GM18858 (cell line): ENCODE results near the gene ANKRD13A.
"Not testable (repeated sequence)": the region's sequence is repeated elsewhere in the genome, so short reads cannot be mapped to it uniquely, and the experiment has no call there.

ENCODE experiments used
- ATAC-seq: cut with Tn5 transposase; IDR thresholded peaks from one replicate; pipeline ENCODE4 v1.9.1; 2021; ENCODE audit not compliant: unreplicated experiment

The ANKRD13A gene

GRCh38 chr12:109983432-109984142, 15.6 kb upstream of the ANKRD13A start:
- ATAC-seq, result no peak

DNA sequence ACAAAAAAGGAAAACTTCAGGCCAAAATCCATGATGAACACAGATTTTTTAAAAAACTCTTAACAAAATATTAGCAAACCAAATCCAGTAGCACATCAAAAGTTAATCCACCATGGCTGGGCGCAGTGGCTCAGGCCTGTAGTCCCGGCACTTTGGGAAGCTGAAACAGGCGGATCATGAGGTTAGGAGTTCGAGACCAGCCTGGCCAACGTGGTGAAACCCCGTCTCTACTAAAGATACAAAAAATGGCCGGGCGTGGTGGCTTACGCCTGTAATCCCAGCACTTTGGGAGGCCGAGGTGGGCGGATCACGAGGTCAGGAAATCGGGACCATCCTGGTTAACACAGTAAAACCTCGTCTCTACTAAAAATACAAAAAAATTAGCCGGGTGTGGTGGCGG, 13.0 kb upstream of the ANKRD13A start:
- ATAC-seq, result not testable (repeated sequence)

DNA sequence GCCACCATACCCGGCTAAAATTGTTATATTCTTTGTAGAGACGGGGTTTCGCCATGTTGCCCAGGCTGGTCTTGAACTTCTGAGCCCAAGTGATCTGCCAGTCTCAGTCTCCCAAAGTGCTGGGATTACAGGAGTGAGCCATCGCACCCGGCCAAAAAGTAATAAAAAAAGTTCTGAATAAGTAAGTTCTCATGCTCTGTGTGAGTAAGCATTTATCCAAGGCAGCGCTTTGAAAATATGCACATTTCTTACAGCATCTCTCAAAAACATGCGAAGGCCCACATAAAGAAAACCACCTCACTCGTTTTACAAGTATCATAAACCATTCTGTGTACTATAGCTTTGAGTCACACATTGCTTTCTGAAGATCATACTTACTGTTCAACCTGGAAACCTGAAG, 11.6 kb upstream of the ANKRD13A start:
- no peak for ATAC-seq

GRCh38 chr12:109988274-109988673, 11.0 kb upstream of the ANKRD13A start:
- ATAC-seq, result no peak

DNA sequence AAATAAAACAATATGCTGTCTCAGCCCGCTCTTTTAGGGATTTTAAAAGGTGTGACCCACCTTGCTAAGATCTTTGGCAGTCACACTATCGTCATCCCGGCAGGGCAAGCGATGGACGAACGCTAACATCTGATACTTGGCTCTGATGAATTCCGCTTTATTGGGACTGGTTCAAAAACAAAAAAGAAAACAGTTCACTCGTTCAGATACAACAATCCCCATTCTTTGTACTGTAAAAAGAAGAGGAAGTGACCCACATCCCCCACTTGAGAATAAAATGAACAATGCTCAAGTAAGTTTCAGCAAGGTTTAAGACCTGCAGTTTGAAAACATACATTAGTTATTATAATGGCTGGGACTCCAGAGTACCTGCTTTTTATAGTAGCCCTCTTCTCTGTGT, 10.3 kb upstream of the ANKRD13A start:
- ATAC-seq, result no peak

DNA sequence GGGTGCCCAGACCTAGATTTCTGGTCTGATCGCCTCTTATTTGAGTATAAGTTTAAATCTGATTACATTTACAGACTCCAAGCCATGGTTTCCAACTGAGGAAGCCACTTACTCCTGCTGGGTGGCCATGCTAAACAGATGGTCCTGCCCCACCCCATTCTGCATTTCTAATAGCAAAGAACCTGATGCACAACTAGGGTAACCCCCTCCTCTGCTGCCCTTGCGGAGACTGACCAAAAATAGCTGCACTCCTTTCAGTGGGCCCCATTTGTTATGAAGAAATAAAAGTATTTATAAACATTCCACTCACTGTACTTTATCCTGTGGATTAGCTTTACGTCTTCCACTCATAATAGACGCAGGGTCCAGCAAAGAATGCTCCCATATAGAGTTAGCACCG, 9.8 kb upstream of the ANKRD13A start:
- ATAC-seq, result no peak

GRCh38 chr12:109991586-109991985, 7.6 kb upstream of the ANKRD13A start:
- no peak for ATAC-seq

DNA sequence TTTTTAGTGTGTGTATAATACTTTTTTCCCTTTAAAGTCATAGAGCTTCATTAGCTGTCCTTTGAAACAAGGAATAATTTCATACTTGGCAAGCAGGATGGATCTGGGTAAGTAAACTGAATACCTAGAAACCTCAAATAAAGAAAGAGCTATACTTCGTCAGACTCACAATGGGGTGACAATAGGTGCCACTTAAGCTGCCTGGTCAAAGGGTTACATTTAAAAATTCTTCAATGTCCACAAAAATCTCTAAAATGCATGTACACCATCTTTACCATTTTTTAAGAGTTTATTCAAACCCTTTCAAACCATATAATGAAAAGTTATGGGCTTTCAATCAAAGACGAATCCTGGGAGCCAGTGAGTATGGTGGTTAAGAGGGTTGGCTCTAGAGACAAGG, 6.1 kb upstream of the ANKRD13A start:
- ATAC-seq, result no peak

DNA sequence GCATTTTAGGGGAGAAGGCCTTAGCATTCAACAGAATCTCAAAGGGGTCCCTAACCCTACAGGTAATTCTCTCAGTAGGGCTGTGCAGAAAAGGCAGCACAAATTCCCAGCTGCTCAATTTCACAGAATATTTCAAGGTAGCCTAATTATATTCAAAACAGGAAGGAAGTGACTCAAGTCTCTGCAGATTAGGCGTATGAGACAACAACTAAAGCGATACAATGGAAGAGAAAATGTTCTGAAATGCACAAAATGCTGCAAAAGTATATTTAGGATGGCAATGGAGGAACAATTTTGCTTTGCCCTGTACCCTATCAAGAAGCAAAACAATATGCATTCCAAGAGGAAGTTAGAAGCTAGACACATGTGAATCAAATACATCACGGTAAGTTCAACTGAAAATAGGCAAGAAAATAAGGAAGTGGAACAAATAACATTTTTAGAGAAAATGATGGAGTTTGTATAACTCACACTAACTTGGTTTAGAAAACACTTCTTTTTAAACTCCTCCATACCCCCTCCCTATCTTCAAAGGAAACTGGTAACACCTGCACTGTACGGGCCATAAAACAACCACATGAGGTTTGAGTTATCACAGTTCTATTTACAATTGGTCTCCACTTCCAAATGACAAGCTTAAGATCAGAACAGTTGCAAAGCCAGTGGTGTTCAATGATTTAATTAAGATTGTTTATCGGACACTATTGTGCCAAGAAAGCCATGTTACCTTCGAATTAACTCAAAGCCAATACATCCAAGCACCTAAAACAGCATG, 4.6 kb upstream of the ANKRD13A start:
- ATAC-seq, result no peak

DNA sequence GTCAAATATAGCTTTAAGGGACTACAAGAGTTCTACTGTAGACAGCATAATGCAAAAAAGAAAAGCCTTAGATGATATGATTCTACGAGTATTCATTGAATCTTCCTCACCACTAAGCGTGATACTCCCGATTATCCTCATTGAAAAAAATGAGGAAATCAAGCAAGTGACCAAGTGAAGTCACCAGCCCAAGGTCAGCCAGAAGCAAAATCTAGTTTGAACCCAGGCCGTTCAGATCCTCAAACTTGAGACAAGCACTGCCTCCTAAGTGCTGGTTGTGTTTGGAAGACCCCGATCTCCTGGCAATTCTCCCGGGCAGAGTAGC, 3.9 kb upstream of the ANKRD13A start:
- ATAC-seq, result no peak

GRCh38 chr12:109995686-109996482, 3.3 kb upstream of the ANKRD13A start, which contains the start of gene GIT2:
GIT2 (minus strand) TSS chr12:109996368; CDS start chr12:109996224, 144 bp downstream.
- peak; percentile 58 for ATAC-seq

- no peak for ATAC-seq
Observed at GRCh38 chr12:109996483-109996853, 2.8 kb upstream of the ANKRD13A start.

DNA sequence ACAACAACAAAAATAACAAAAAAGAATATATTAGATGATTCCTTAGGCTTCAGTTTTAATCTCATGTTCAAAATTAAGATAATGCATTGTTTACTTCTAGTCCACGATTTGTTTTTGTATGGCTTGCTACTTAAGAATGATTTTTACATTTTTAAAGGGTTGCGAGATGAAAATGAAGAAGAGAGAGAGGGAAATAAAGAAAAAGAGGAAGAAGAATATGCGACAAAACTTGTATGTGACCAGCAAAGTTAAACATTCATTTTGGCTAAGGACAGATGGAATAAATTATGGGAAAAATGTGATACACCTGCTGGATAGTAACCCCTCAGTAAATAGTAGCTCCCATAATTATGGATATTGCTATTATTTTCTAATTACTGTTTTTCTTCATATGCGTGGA, 1.8 kb upstream of the ANKRD13A start:
- ATAC-seq, result no peak

GRCh38 chr12:109998241-109998903, 858 bp upstream of the ANKRD13A start:
- ATAC-seq, result no peak

DNA sequence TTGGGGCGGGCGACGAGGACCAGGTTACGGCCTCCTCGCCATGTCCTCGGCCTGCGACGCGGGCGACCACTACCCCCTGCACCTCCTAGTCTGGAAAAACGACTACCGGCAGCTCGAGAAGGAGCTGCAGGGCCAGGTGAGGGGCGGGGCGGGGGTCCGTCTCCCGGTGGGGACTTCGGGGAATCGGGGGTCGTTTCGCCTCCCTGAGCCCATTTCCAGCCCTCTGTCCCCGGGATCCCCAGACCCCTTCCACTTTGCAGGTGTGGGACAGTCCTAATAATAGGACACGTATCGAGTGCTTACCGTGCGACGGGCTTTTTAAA, 380 bp downstream of the ANKRD13A start:
- no peak for ATAC-seq

GRCh38 chr12:109999983-110000505, 814 bp downstream of the ANKRD13A start:
- ATAC-seq, result no peak

GRCh38 chr12:110001596-110001995, 2.4 kb downstream of the ANKRD13A start:
- ATAC-seq, result no peak

DNA sequence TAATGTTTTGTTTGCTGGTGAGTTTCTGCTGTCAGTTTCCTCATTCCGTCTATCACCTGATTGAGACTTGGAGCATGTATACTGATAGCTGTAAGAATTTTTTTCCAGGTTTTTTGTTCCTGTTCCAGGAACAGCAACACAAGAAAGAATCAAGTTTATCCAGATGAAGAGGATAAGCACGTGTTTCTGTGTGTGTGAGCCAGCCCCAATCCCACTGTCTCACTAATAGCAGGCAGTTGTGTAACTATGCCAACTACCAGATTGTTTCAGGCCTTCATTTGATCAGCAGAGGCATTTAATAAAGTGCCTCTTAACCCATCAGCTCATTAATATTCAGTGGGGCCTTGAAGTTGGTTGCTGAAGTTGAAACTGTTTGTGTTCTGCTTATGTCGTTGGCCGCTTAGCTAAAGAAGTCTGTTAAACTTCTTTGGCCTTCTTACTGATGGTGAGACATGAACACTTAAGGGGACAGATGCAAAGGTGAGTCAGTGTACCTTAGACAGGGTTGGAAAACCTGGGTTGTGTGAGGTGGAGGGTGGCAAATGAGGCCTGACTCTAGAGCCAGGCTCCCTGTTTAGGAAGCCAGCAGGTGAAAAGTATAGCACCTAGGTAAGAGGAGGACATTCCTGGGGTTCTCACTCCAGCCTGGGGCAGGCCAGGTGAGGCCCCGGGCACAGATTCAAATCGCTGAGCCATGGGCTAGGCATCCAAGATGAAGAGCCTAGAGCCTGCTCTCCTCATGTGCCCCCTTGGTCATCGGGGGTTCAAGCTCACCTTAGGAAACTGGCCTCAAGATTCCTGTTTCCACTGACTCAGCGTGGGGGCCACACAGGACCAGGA, 3.7 kb downstream of the ANKRD13A start:
- no peak for ATAC-seq

DNA sequence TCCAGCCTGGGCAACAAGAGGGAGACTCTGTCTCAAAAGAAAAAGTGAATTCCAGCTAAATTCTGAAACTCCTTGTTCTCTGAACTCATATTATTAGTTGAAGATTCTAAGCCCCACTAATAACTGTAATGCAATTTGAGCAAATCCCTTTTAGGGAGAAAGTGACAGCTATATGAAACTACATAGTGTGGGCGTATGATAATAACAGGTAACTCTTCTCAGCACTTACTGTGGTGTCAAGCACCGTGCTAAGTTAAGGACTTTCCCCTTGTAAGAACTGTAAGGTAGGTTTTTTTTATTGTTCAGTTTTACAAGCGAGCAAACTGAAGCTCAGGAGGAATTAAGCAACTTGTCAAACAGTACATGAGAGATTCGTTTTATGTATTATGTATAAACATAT, 5.4 kb downstream of the ANKRD13A start:
- ATAC-seq, result peak; percentile 57

DNA sequence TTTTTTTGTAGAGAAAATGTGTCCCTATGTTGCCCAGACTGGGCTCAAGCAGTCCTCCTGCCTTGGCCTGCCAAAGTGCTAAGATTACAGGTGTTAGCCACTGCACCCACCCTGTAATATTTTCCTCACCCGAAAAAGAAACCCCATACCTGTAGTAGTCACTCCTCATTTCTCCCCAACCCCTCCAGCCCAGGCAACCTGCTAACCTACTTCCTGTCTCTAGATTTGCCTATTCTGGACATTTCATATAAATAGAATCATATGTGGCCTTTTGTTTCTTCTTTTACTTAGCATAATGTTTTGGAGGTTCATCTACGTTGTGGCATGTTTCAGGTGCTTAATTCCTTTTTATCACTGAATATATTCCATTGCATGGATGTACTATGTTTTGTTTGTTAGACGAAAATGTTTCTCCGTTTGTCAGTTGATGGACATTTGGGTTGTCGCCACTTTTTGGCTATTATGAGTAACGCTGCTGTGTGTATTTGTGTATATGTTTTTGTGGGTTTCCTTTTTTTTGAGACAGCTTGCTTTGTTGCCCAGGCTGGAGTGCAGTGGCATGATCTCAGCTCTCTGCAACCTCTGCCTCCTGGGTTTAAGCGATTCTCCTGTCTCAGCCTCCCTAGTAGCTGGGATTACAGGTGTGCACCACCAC, 6.2 kb downstream of the ANKRD13A start:
- ATAC-seq, result no peak
